Neuronal stem cell (in vitro differentiated cells): ENCODE results near the gene CCDC102A.

Experiments
- DNase-seq: peaks from one replicate; pipeline ENCODE4 v3.0.0-alpha.2; 2013; ENCODE audit warnings: low spot score
- H2AFZ ChIP-seq: one replicate; pipeline ENCODE4 v1.6.1; 2013; ENCODE audit warnings: mild to moderate bottlenecking, low read length, inconsistent platforms
- H2AK5ac ChIP-seq: 2 replicates; pipeline ENCODE4 v1.6.1; 2013; ENCODE audit warnings: low read depth, mild to moderate bottlenecking, inconsistent platforms, low read length, moderate library complexity, mixed read lengths
- H2BK120ac ChIP-seq: 2 replicates; pipeline ENCODE4 v1.6.1; 2013; ENCODE audit warnings: low read depth, mild to moderate bottlenecking, inconsistent platforms, low read length, moderate library complexity, mixed read lengths
- H2BK12ac ChIP-seq: one replicate; pipeline ENCODE4 v1.6.1; 2013; ENCODE audit warnings: low read length, inconsistent platforms
- H2BK15ac ChIP-seq: 2 replicates; pipeline ENCODE4 v1.6.1; 2013; ENCODE audit warnings: mild to moderate bottlenecking, low read length, inconsistent platforms, mixed read lengths
- H2BK5ac ChIP-seq: one replicate; pipeline ENCODE4 v1.6.1; 2013; ENCODE audit warnings: inconsistent platforms, mild to moderate bottlenecking, low read length, moderate library complexity
- H3K14ac ChIP-seq: one replicate; pipeline ENCODE4 v1.6.1; 2013; ENCODE audit warnings: low read length, inconsistent platforms
- H3K18ac ChIP-seq: 2 replicates; pipeline ENCODE4 v1.6.1; 2013; ENCODE audit warnings: low read length, inconsistent platforms
- H3K23ac ChIP-seq: 2 replicates; pipeline ENCODE4 v1.6.1; 2013; ENCODE audit warnings: low read depth, mild to moderate bottlenecking, mixed read lengths, low read length, inconsistent platforms; ENCODE audit not compliant: poor library complexity
- H3K27ac ChIP-seq: replicated peaks from 3 replicates; pipeline ENCODE4 v1.5.1; 2013; ENCODE audit warnings: low read length, inconsistent platforms
- H3K27me3 ChIP-seq, 3 experiments: 2 replicates each; pipeline ENCODE4 v1.6.1; 2013; ENCODE audit warnings: low read length in 3 of 3, mild to moderate bottlenecking in 2 of 3, inconsistent platforms in 1 of 3, low read depth in 1 of 3, mixed read lengths in 1 of 3, moderate library complexity in 1 of 3; ENCODE audit not compliant: control insufficient read depth in 3 of 3, insufficient read depth in 3 of 3
- H3K36me3 ChIP-seq, 2 donors: replicated peaks in 1 of 2; 2 replicates each; pipeline ENCODE4 v1.6.1; 2013; ENCODE audit warnings: low read length in 2 of 2; ENCODE audit not compliant: control insufficient read depth in 2 of 2, insufficient read depth in 2 of 2
- H3K4ac ChIP-seq: 2 replicates; pipeline ENCODE4 v1.6.1; 2013; ENCODE audit warnings: inconsistent platforms, mild to moderate bottlenecking, low read length, moderate library complexity
- H3K4me1 ChIP-seq, 2 donors: 1 replicate in 1 of 2; 2 replicates in 1 of 2; pipeline ENCODE4 v1.6.1; 2013; ENCODE audit warnings: low read length in 2 of 2, low read depth in 1 of 2; ENCODE audit not compliant: control insufficient read depth in 2 of 2, insufficient read depth in 1 of 2
- H3K4me2 ChIP-seq: one replicate; pipeline ENCODE4 v1.6.1; 2013; ENCODE audit warnings: mild to moderate bottlenecking, low read length, inconsistent platforms; ENCODE audit not compliant: insufficient read depth, poor library complexity, severe bottlenecking
- H3K4me3 ChIP-seq, 2 donors: 2 replicates each; pipeline ENCODE4 v1.5.1; 2013; ENCODE audit warnings: low read length in 2 of 2, mild to moderate bottlenecking in 2 of 2, inconsistent platforms in 1 of 2, moderate library complexity in 1 of 2
- H3K79me1 ChIP-seq: one replicate; pipeline ENCODE4 v1.6.1; 2013; ENCODE audit warnings: low read depth, mild to moderate bottlenecking, inconsistent platforms, low read length, moderate library complexity
- H3K9ac ChIP-seq: one replicate; pipeline ENCODE4 v1.6.1; 2013; ENCODE audit warnings: mild to moderate bottlenecking, low read depth, low read length, inconsistent platforms; ENCODE audit not compliant: poor library complexity
- H3K9me3 ChIP-seq, 2 donors: replicated peaks in 1 of 2; 2 replicates each; pipeline versions ENCODE3 to v1.6.1; 2013; ENCODE audit warnings: low read length in 2 of 2, mild to moderate bottlenecking in 2 of 2, inconsistent platforms in 1 of 2, low read depth in 1 of 2, mixed read lengths in 1 of 2, moderate library complexity in 1 of 2; ENCODE audit not compliant: control insufficient read depth in 2 of 2, insufficient read depth in 1 of 2
- H4K8ac ChIP-seq: one replicate; pipeline ENCODE4 v1.6.1; 2013; ENCODE audit warnings: low read depth, mild to moderate bottlenecking, inconsistent platforms, low read length, moderate library complexity
- H4K91ac ChIP-seq: one replicate; pipeline ENCODE4 v1.6.1; 2013; ENCODE audit warnings: low read length, low read depth, mild to moderate bottlenecking, inconsistent platforms; ENCODE audit not compliant: poor library complexity
- WGBS, 2 donors: extraction: QIAGEN DNeasy Blood & Tissue Kit; methylation state at CpG; one replicate each; pipeline ENCODE4 v1.1.7; 2013; ENCODE audit warnings: missing lambda C conversion rate in 2 of 2, mixed read lengths in 1 of 2; ENCODE audit not compliant: insufficient read length in 2 of 2, insufficient replicate concordance in 1 of 2; ENCODE audit errors: extremely low coverage in 2 of 2; 5-methylcytosine and 5-hydroxymethylcytosine counted together

The CCDC102A gene

GRCh38 chr16:57572978-57573728 lies 36.8 kb upstream of the CCDC102A start:
- Histone ChIP-seq H2AK5ac (no peak overlapping the region), H4K8ac (no peak overlapping the region), H3K18ac (no peak overlapping the region), H3K36me3 (peaks cover 0 to 7% of the 10 kb centered on the region in 2 donors), H4K91ac (no peak overlapping the region), H3K4ac (no peak overlapping the region), H3K27ac (no peak overlapping the region), H3K14ac (no peak overlapping the region), H2BK12ac (no peak overlapping the region), H3K4me1 (peaks cover 0 to 8% of the 10 kb centered on the region in 2 donors), H2BK15ac (no peak overlapping the region), H2BK5ac (no peak overlapping the region), H2AFZ (no peak overlapping the region), H3K4me3 (no peak overlapping the region), H3K23ac (no peak overlapping the region), H2BK120ac (no peak overlapping the region), H3K9ac (no peak overlapping the region), H3K27me3 (no peaks in the 10 kb centered on the region), H3K9me3 (peaks cover 0 to 4% of the 10 kb centered on the region in 2 donors), H3K79me1 (no peaks in the 10 kb centered on the region), H3K4me2 (no peak overlapping the region)
- WGBS, 2 donors = no CpG with 5 or more reads among the region's 10 CpGs
- DNase-seq = no peak

- WGBS, 2 donors = no CpG with 5 or more reads among the region's 9 CpGs
- H3K9me3 ChIP-seq = peaks cover 0 to 4% of the 10 kb centered on the region in 2 donors
- H2BK5ac ChIP-seq = no peak overlapping the region
- DNase-seq = no peak
- H3K4me1 ChIP-seq = no peaks in the 10 kb centered on the region
- H2AK5ac ChIP-seq = peak overlapping the region; percentile 90
- no peak overlapping the region for H3K27ac ChIP-seq
- H2BK12ac ChIP-seq = no peak overlapping the region
- no peak overlapping the region for H3K4me3 ChIP-seq
- H2BK15ac ChIP-seq = no peak overlapping the region
- H3K79me1 ChIP-seq = no peaks in the 10 kb centered on the region
- no peak overlapping the region for H4K8ac ChIP-seq
- H4K91ac ChIP-seq = no peak overlapping the region
- H3K4me2 ChIP-seq = no peak overlapping the region
- no peaks in the 10 kb centered on the region for H3K27me3 ChIP-seq
- peaks cover 0 to 7% of the 10 kb centered on the region in 2 donors for H3K36me3 ChIP-seq
- H3K4ac ChIP-seq = no peak overlapping the region
- H3K18ac ChIP-seq = no peak overlapping the region
- H3K14ac ChIP-seq = no peak overlapping the region
- H3K9ac ChIP-seq = no peak overlapping the region
- H3K23ac ChIP-seq = no peak overlapping the region
- H2BK120ac ChIP-seq = no peak overlapping the region
- no peak overlapping the region for H2AFZ ChIP-seq
Observed at GRCh38 chr16:57571098-57571497, 34.7 kb upstream of the CCDC102A start.

- Histone ChIP-seq H3K4ac (no peak overlapping the region), H3K36me3 (peaks cover 0 to 7% of the 10 kb centered on the region in 2 donors)
Observed at GRCh38 chr16:57570301-57571070, 34.1 kb upstream of the CCDC102A start.

GRCh38 chr16:57569306-57569946 lies 33.1 kb upstream of the CCDC102A start:
- Histone ChIP-seq H2AFZ (no peak overlapping the region), H2BK12ac (no peak overlapping the region), H2BK15ac (no peak overlapping the region), H3K27ac (no peak overlapping the region), H2BK120ac (no peak overlapping the region), H3K9me3 (peaks cover 0 to 4% of the 10 kb centered on the region in 2 donors), H3K18ac (no peak overlapping the region), H4K91ac (no peak overlapping the region), H3K36me3 (peaks cover 0 to 7% of the 10 kb centered on the region in 2 donors), H2AK5ac (no peak overlapping the region), H4K8ac (no peak overlapping the region), H3K4me1 (peaks cover 0 to 2% of the 10 kb centered on the region in 2 donors), H3K27me3 (no peaks in the 10 kb centered on the region), H3K4ac (no peak overlapping the region), H2BK5ac (no peak overlapping the region), H3K23ac (peak overlapping the region; percentile 1), H3K4me3 (no peak overlapping the region), H3K14ac (peak overlapping the region; percentile 41), H3K79me1 (no peaks in the 10 kb centered on the region), H3K4me2 (no peak overlapping the region), H3K9ac (peak overlapping the region; percentile 47)
- DNase-seq = no peak
- 100% methylated on average over 6 of the region's 7 CpGs for WGBS, 2 donors

More at GRCh38 chr16:57570301-57571070, 34.1 kb upstream of the CCDC102A start:
- Histone ChIP-seq H2AK5ac (peak overlapping the region; percentile 90), H3K23ac (no peak overlapping the region), H2AFZ (no peak overlapping the region), H3K79me1 (no peaks in the 10 kb centered on the region), H3K4me1 (no peaks in the 10 kb centered on the region), H2BK120ac (no peak overlapping the region), H4K8ac (peak overlapping the region; percentile 93), H3K4me3 (peak overlapping the region in 1 of 2 donors; percentile 2), H2BK12ac (no peak overlapping the region), H3K27ac (no peak overlapping the region), H2BK5ac (no peak overlapping the region), H3K9ac (peak overlapping the region; percentile 14), H3K18ac (peak overlapping the region; percentile 35), H3K9me3 (peaks cover 0 to 4% of the 10 kb centered on the region in 2 donors), H4K91ac (no peak overlapping the region), H3K4me2 (no peak overlapping the region), H3K14ac (no peak overlapping the region), H2BK15ac (no peak overlapping the region), H3K27me3 (no peaks in the 10 kb centered on the region)
- no CpG with 5 or more reads among the region's 16 CpGs for WGBS, 2 donors
- DNase-seq = no peak
